Measurements from ENCODE around the gene FAM107A. TPM values are rescaled to one million over a fixed set of nuclear protein-coding genes. Genes with fewer than 3 reads are reported as not detected.

FAM107A gene
- total and polyA plus RNA-seq, 9 of the 15 experiments (the other 6 are each of a cell fraction or from before 2014, with no cell fraction given): 0.07 TPM; not detected in 8

- Histone ChIP-seq H3K27ac (ENCODE audit: extremely low read depth, low read depth, low read length) (no peak overlapping the region), H2AFZ (ENCODE audit: low read depth, low read length) (no peak overlapping the region), H3K79me2 (ENCODE audit: control insufficient read depth, insufficient read depth, low read length) (no peaks in the 10 kb centered on the region), H3K36me3 (ENCODE audit: control insufficient read depth, insufficient read depth, low read length) (no peaks in the 10 kb centered on the region), H3K27me3 (ENCODE audit: control insufficient read depth in 2 of 2, insufficient read depth in 2 of 2, low read length in 2 of 2) (peaks cover 6 to 20% of the 10 kb centered on the region in 2 experiments; a peak in 4 of 5 replicates), H3K9me1 (ENCODE audit: control insufficient read depth, insufficient read depth, low read length) (no peaks in the 10 kb centered on the region), H3K9ac (ENCODE audit: insufficient read depth in 1 of 2, low read depth in 2 of 2, low read length in 2 of 2) (no peak overlapping the region), H3K4me3 (no peak overlapping the region), H3K4me2 (ENCODE audit: insufficient read depth, low read length) (no peak overlapping the region), H3K4me1 (replicated peaks in 1 of 2; ENCODE audit: control insufficient read depth in 2 of 2, insufficient read depth in 2 of 2, low read length in 2 of 2) (no peaks in the 10 kb centered on the region), H3K9me3 (replicated peaks; ENCODE audit: control insufficient read depth, insufficient read depth, low read depth, low read length) (no peaks in the 10 kb centered on the region), H4K20me1 (replicated peaks; ENCODE audit: control insufficient read depth, insufficient read depth, low read length) (no peaks in the 10 kb centered on the region)
- no TSS peak for BruUV-seq (replicated peaks)
- intact Hi-C loops (cut with micrococcal nuclease) (no loop called here), in situ Hi-C loops (cut with MboI) (no loop called here)
- 2% methylated on average over 6 of the region's 6 CpGs for WGBS (ENCODE audit: insufficient coverage, low coverage, missing lambda C conversion rate)
- POLR2A ChIA-PET: interaction anchor here (0.6 to 1.3 kb wide), 2 partner anchors 13 to 29 kb away, joined by 3 to 4 read pairs; no protein-coding TSS in a partner anchor
- no peak for TF ChIP-seq NR2C1 (IDR thresholded peaks at IDR 0.05)
- no peak for TF ChIP-seq NR2C1 (tag; IDR thresholded peaks at IDR 0.05)
- peak; percentile 63 for TF ChIP-seq RBM25 (IDR thresholded peaks at IDR 0.05; ENCODE audit: low read depth, low read length, severe bottlenecking)
- FAIRE-seq (no peak), ATAC-seq (no peak), DNase-seq (ENCODE audit: extremely low read depth in 1 of 4, low spot score in 3 of 4) (no peak)
- CTCF ChIA-PET (ENCODE audit: low intra/inter-chr PET ratio): no interaction called here
These were observed 20.6 kb upstream of the FAM107A start for GRCh38 chr3:58597770-58598310.

GRCh38 chr3:58596834-58597518 is 19.8 kb upstream of the FAM107A start:
- Histone ChIP-seq H3K4me2 (ENCODE audit: insufficient read depth, low read length) (no peak overlapping the region), H3K27me3 (ENCODE audit: control insufficient read depth in 2 of 2, insufficient read depth in 2 of 2, low read length in 2 of 2) (peaks cover 6 to 20% of the 10 kb centered on the region in 2 experiments; a peak in 4 of 5 replicates), H3K79me2 (ENCODE audit: control insufficient read depth, insufficient read depth, low read length) (no peaks in the 10 kb centered on the region), H3K9ac (ENCODE audit: insufficient read depth in 1 of 2, low read depth in 2 of 2, low read length in 2 of 2) (no peak overlapping the region), H3K27ac (ENCODE audit: extremely low read depth, low read depth, low read length) (no peak overlapping the region), H3K4me1 (replicated peaks in 1 of 2; ENCODE audit: control insufficient read depth in 2 of 2, insufficient read depth in 2 of 2, low read length in 2 of 2) (no peaks in the 10 kb centered on the region), H3K36me3 (ENCODE audit: control insufficient read depth, insufficient read depth, low read length) (no peaks in the 10 kb centered on the region), H3K9me3 (replicated peaks; ENCODE audit: control insufficient read depth, insufficient read depth, low read depth, low read length) (no peaks in the 10 kb centered on the region), H3K4me3 (no peak overlapping the region), H3K9me1 (ENCODE audit: control insufficient read depth, insufficient read depth, low read length) (no peaks in the 10 kb centered on the region), H2AFZ (ENCODE audit: low read depth, low read length) (no peak overlapping the region), H4K20me1 (replicated peaks; ENCODE audit: control insufficient read depth, insufficient read depth, low read length) (no peaks in the 10 kb centered on the region)
- CTCF ChIA-PET (ENCODE audit: low intra/inter-chr PET ratio): no interaction called here
- no peak for FAIRE-seq
- POLR2A ChIA-PET: interaction anchor here (1.3 kb wide), 1 partner anchor 28 kb away, joined by 4 read pairs; no protein-coding TSS in a partner anchor
- 2% methylated on average over 4 of the region's 4 CpGs for WGBS (ENCODE audit: insufficient coverage, low coverage, missing lambda C conversion rate)
- intact Hi-C loops (cut with micrococcal nuclease): no loop called here
- DNase-seq (ENCODE audit: extremely low read depth in 1 of 4, low spot score in 3 of 4): no peak
- in situ Hi-C loops (cut with MboI): no loop called here
- ATAC-seq: no peak
- no TSS peak for BruUV-seq (replicated peaks)
- TF ChIP-seq ZNF311 (CRISPR knock-in tag; IDR thresholded peaks at IDR 0.05): no peak
- no peak for TF ChIP-seq NR0B1 (IDR thresholded peaks at IDR 0.05; ENCODE audit: partially characterized antibody)
- no peak for TF ChIP-seq RAD51 (IDR thresholded peaks at IDR 0.05; ENCODE audit: borderline replicate concordance, low read depth)
- TF ChIP-seq ZBTB49 (CRISPR knock-in tag; IDR thresholded peaks at IDR 0.05; ENCODE audit: borderline replicate concordance): no peak
- no peak for TF ChIP-seq ZKSCAN8 (CRISPR knock-in tag; IDR thresholded peaks at IDR 0.05)
- no peak for TF ChIP-seq ZNF449 (CRISPR knock-in tag; IDR thresholded peaks at IDR 0.05)
